ENCODE data around the gene DTWD1. TPM values are rescaled to one million over a fixed set of nuclear protein-coding genes. Genes with fewer than 3 reads are reported as not detected.
A peak's percentile ranks its signal among the peaks of the same experiment; 100 is the strongest.

DTWD1 gene
- total and polyA plus RNA-seq, 2 donors (not counting 1 experiment from before 2014, with no cell fraction given) = 7.4 to 27.1 TPM

DNA sequence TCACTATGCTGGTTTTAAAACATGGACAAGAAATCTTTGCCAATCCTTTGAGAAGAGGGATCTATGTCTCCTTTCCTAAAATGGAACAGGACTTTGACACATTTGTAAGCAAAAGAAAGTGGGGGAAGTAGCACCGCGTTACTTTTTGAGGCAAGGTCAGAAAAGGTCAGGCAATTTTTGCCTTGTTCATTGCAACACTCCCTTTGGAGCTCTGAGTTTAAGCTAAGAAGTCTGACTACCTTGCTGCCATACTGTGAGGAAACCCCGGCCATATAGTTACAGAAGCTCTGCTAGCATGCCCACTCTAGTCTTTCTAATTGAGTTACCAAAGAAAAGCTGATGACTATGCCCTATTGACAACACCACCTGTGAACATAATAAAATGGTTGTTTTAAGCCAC is 1.6 kb upstream of the DTWD1 start:
- peaks cover 21% of the 10 kb centered on the region for H3K79me2 ChIP-seq (ENCODE audit: control insufficient read depth, insufficient read depth, low read length)
- ChIA-PET POLR2A (no interaction called here), CTCF (no interaction called here)
- no peaks in the 10 kb centered on the region for H3K27me3 ChIP-seq (replicated peaks in 1 of 4; ENCODE audit: control extremely low read depth in 1 of 4, control insufficient read depth in 3 of 4, insufficient read depth in 4 of 4, low read length in 3 of 4)
- ATAC-seq (ENCODE audit: low read depth) (no peak), DNase-seq (no peak)
- 100% methylated on average over 2 of the region's 3 CpGs for WGBS (ENCODE audit: insufficient coverage)
- Mint-ChIP-seq H3K27me3 (no peaks in the 10 kb centered on the region), H3K4me3 (peak overlapping the region; percentile 48), H3K9me3 (ENCODE audit: insufficient read depth) (peaks cover 9% of the 10 kb centered on the region), H3K27ac (peak overlapping the region; percentile 32), H3K4me1 (peaks cover 22% of the 10 kb centered on the region)
- H3K9ac ChIP-seq (ENCODE audit: low read length) = no peak overlapping the region
- intact Hi-C loops (cut with micrococcal nuclease) = no loop called here
- TF ChIP-seq, protein P1, sequence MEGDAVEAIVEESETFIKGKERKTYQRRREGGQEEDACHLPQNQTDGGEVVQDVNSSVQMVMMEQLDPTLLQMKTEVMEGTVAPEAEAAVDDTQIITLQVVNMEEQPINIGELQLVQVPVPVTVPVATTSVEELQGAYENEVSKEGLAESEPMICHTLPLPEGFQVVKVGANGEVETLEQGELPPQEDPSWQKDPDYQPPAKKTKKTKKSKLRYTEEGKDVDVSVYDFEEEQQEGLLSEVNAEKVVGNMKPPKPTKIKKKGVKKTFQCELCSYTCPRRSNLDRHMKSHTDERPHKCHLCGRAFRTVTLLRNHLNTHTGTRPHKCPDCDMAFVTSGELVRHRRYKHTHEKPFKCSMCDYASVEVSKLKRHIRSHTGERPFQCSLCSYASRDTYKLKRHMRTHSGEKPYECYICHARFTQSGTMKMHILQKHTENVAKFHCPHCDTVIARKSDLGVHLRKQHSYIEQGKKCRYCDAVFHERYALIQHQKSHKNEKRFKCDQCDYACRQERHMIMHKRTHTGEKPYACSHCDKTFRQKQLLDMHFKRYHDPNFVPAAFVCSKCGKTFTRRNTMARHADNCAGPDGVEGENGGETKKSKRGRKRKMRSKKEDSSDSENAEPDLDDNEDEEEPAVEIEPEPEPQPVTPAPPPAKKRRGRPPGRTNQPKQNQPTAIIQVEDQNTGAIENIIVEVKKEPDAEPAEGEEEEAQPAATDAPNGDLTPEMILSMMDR (IDR thresholded peaks at IDR 0.05) = no peak
- no peak for TF ChIP-seq EZH2 (IDR thresholded peaks at IDR 0.05; ENCODE audit: borderline replicate concordance, insufficient read depth, low read depth, low read length, poor library complexity, severe bottlenecking)
- no peaks in the 10 kb centered on the region for H4K20me1 ChIP-seq (ENCODE audit: control insufficient read depth, insufficient read depth, low read length, poor library complexity, severe bottlenecking)
- peaks cover 4 to 9% (median 9%) of the 10 kb centered on the region in 3 donors for H3K9me3 ChIP-seq (ENCODE audit: control extremely low read depth in 1 of 3, control insufficient read depth in 2 of 3, insufficient read depth in 1 of 3, low read length in 2 of 3)
- no peak overlapping the region for H3K27ac ChIP-seq (ENCODE audit: low read length in 2 of 2)
- no peaks in the 10 kb centered on the region for H3K36me3 ChIP-seq (replicated peaks in 1 of 2; ENCODE audit: control extremely low read depth in 1 of 2, control insufficient read depth in 1 of 2, extremely low read depth in 1 of 2, insufficient read depth in 2 of 2, low read length in 1 of 2)
- peaks cover 11 to 18% of the 10 kb centered on the region in 2 donors for H3K4me1 ChIP-seq (ENCODE audit: control insufficient read depth in 2 of 2, insufficient read depth in 2 of 2, low read length in 2 of 2)
- no peak overlapping the region for H3K4me3 ChIP-seq (ENCODE audit: control extremely low read depth in 1 of 5, extremely low read depth in 1 of 5, insufficient read depth in 1 of 5, low read depth in 2 of 5, low read length in 4 of 5)
- H3K4me2 ChIP-seq (replicated peaks; ENCODE audit: low read depth, low read length, poor library complexity, severe bottlenecking) = no peak overlapping the region
- no peak overlapping the region for H2AFZ ChIP-seq (ENCODE audit: insufficient read depth, low read depth, low read length, poor library complexity, severe bottlenecking)

DNA sequence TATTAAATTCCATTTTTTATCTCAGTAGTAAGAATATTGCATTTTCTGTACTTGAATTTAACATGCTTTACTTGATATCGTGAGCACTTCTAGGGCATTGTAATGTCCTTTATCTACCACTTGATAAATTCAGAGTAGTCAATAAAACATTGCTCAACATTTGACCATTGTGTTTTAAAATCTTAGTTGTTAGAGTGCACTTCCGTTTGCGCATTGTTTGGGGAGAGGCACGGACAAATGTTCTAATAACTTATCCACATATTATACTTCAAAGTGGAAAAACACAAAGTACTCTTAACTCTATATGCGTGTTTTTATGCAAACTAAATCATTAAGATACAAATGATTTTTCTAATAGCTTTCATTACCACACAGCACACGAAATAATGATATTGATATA is 649 bp upstream of the DTWD1 start:
- Histone ChIP-seq H3K4me2 (replicated peaks; ENCODE audit: low read depth, low read length, poor library complexity, severe bottlenecking) (peak overlapping the region; percentile 70), H3K4me1 (ENCODE audit: control insufficient read depth in 2 of 2, insufficient read depth in 2 of 2, low read length in 2 of 2) (peaks cover 11 to 18% of the 10 kb centered on the region in 2 donors), H3K27me3 (replicated peaks in 1 of 4; ENCODE audit: control extremely low read depth in 1 of 4, control insufficient read depth in 3 of 4, insufficient read depth in 4 of 4, low read length in 3 of 4) (no peaks in the 10 kb centered on the region), H3K27ac (ENCODE audit: low read length in 2 of 2) (peak overlapping the region; percentile 52 to 95), H3K4me3 (ENCODE audit: control extremely low read depth in 1 of 5, extremely low read depth in 1 of 5, insufficient read depth in 1 of 5, low read depth in 2 of 5, low read length in 4 of 5) (peak overlapping the region; percentile 75 to 91 (median 83)), H2AFZ (ENCODE audit: insufficient read depth, low read depth, low read length, poor library complexity, severe bottlenecking) (peak overlapping the region; percentile 80), H3K79me2 (ENCODE audit: control insufficient read depth, insufficient read depth, low read length) (peaks cover 21% of the 10 kb centered on the region), H4K20me1 (ENCODE audit: control insufficient read depth, insufficient read depth, low read length, poor library complexity, severe bottlenecking) (no peaks in the 10 kb centered on the region), H3K36me3 (replicated peaks in 1 of 2; ENCODE audit: control extremely low read depth in 1 of 2, control insufficient read depth in 1 of 2, extremely low read depth in 1 of 2, insufficient read depth in 2 of 2, low read length in 1 of 2) (peaks cover 0 to under 1% of the 10 kb centered on the region in 2 experiments), H3K9me3 (ENCODE audit: control extremely low read depth in 1 of 3, control insufficient read depth in 2 of 3, insufficient read depth in 1 of 3, low read length in 2 of 3) (peaks cover 1 to 4% (median 4%) of the 10 kb centered on the region in 3 donors), H3K9ac (ENCODE audit: low read length) (peak overlapping the region; percentile 75)
- DNase-seq = no peak
- peaks cover 22% of the 10 kb centered on the region for H3K4me1 Mint-ChIP-seq
- intact Hi-C loops (cut with micrococcal nuclease) = loop anchor here (1.0 to 5.0 kb wide), 8 partner anchors 465 to 1443 kb away; partner anchors contain the start of genes AP4E1, COPS2, DUT and EID1
- CTCF ChIA-PET = interaction anchor here (1.5 kb wide), 1 partner anchor 199 kb away, joined by 3 read pairs; no protein-coding TSS in a partner anchor
- H3K27ac Mint-ChIP-seq = peak overlapping the region; percentile 96
- no CpG with 5 or more reads among the region's 6 CpGs for WGBS (ENCODE audit: insufficient coverage)
- POLR2A ChIA-PET = interaction anchor here (0.6 to 2.0 kb wide), 3 partner anchors 62 to 742 kb away, joined by 3 to 6 read pairs (median 3); partner anchors contain the start of genes COPS2 and EID1
- no peak for ATAC-seq (ENCODE audit: low read depth)
- H3K4me3 Mint-ChIP-seq = peak overlapping the region; percentile 93
- no peaks in the 10 kb centered on the region for H3K27me3 Mint-ChIP-seq
- H3K9me3 Mint-ChIP-seq (ENCODE audit: insufficient read depth) = peaks cover 2% of the 10 kb centered on the region
- TF ChIP-seq, protein P1 (IDR thresholded peaks at IDR 0.05) = no peak
- no peak for TF ChIP-seq EZH2 (IDR thresholded peaks at IDR 0.05; ENCODE audit: borderline replicate concordance, insufficient read depth, low read depth, low read length, poor library complexity, severe bottlenecking)

All from B cell (primary cell).